Ovary (tissue), 9 donors: ENCODE measurements around the gene FAT1. TPM values are rescaled to one million over a fixed set of nuclear protein-coding genes. Genes with fewer than 3 reads are reported as not detected.

Experiments
- DNase-seq, 5 donors: peaks; one replicate each; pipeline ENCODE4 v3.0.0-alpha.2; 2019 to 2020
- H3K27ac ChIP-seq, 2 donors: fragments of 200-600 bp; one replicate each; pipeline versions ENCODE4 v1.5.1 to v1.8.0; 2019 to 2022
- H3K27me3 ChIP-seq: fragments of 200-600 bp; one replicate; pipeline ENCODE4 v1.8.0; 2022
- H3K36me3 ChIP-seq: fragments of 200-600 bp; sonication (generic); one replicate; pipeline ENCODE4 v1.5.1; 2019
- H3K4me1 ChIP-seq: one replicate; pipeline ENCODE4 v1.8.1; 2013; ENCODE audit warnings: mild to moderate bottlenecking, moderate library complexity; ENCODE audit not compliant: insufficient read depth
- H3K4me3 ChIP-seq: fragments of 200-600 bp; sonication (generic); one replicate; pipeline ENCODE4 v1.5.1; 2017
- H3K9me3 ChIP-seq, 2 donors: fragments of 200-600 bp in 1 of 2; sonication (generic) in 1 of 2; one replicate each; pipeline versions ENCODE4 v1.5.1 to v1.8.1; 2013 to 2019; ENCODE audit warnings: mild to moderate bottlenecking in 1 of 2, moderate library complexity in 1 of 2
- CTCF ChIP-seq, 3 donors: fragments of 450-650 bp in 2 of 3; fragments of 200-600 bp in 1 of 3; IDR thresholded peaks; one replicate each; pipeline versions ENCODE4 v1.5.1 to v1.8.0; 2016 to 2022; ENCODE audit warnings: antibody characterized with exemption in 3 of 3, mild to moderate bottlenecking in 1 of 3
- EP300 ChIP-seq: sonication (generic); formaldehyde crosslinking; IDR thresholded peaks from one replicate; pipeline ENCODE4 v1.6.1; 2017; ENCODE audit warnings: antibody characterized with exemption
- POLR2A ChIP-seq: fragments of 450-650 bp; IDR thresholded peaks from one replicate; pipeline ENCODE4 v1.6.1; 2017; ENCODE audit warnings: antibody characterized with exemption, mild to moderate bottlenecking, moderate library complexity
- WGBS, 3 donors: extraction: QIAGEN DNeasy Blood & Tissue Kit in 1 of 3; methylation state at CpG; one replicate each; pipeline versions ENCODE4 v1.1.5 to v1.1.7; 2013 to 2017; 5-methylcytosine and 5-hydroxymethylcytosine counted together
- intact Hi-C, 4 donors: fragments of 100-400 bp; cut with DNase I; formaldehyde crosslinking; loops; one replicate each; pipeline versions ENCODE4 v1.11.0 to v1.15.1; 2022 to 2023
- polyA plus RNA-seq, 2 donors: library from polyadenylated mRNA; stranded (reverse); fragments of 200-250 nt in 1 of 2; fragments of 350-450 nt in 1 of 2; fragmentation: Illumina TruSeq in 1 of 2; extraction: RNeasy Lipid Tissue Mini Kit (QIAGEN cat#74804) in 1 of 2; gene quantifications; one replicate each; pipeline ENCODE4 v1.2.3, GENCODE V29; 2013 to 2014
- total RNA-seq, 7 donors: library from RNA; depleted of rRNA in 2 of 7; stranded (reverse); fragments of >200 nt in 2 of 7; fragmentation: NEBNext Ultra II Directional in 3 of 7; extraction: Animal tissue kit (Norgen Biotek cat#: 25700) in 3 of 7; gene quantifications; one replicate each; pipeline versions ENCODE4 v1.1.0 to v1.2.4, GENCODE V29; 2016 to 2023
- donor health status: DM: no; HTN: no; CAD: no; lungs with moderate emphysema.
- donor health status: DM: no; HTN: no; CAD: no.
- donor health status: Bipolar disorder and iron deficiency.
- donor health status: DM: yes; HTN: yes; CAD: no.
- donor health status: DM: no; HTN: no; CAD: no.
- donor health status: DM: yes; HTN: yes; CAD: no.

FAT1 gene
- total and polyA plus RNA-seq, 9 donors, result 20.5 to 78.6 (median 46.6) TPM

- Histone ChIP-seq H3K4me3 (no peak overlapping the region), H3K9me3 (no peaks in the 10 kb centered on the region), H3K27ac (no peak overlapping the region), H3K4me1 (peaks cover 10% of the 10 kb centered on the region), H3K36me3 (no peaks in the 10 kb centered on the region), H3K27me3 (no peaks in the 10 kb centered on the region)
- WGBS, 3 donors, result 93 to 95% (median 94%) methylated on average over 4 of the region's 4 CpGs
- no peak for TF ChIP-seq POLR2A
- no peak for TF ChIP-seq EP300
- no peak for TF ChIP-seq CTCF (IDR thresholded peaks at IDR 0.05)
- intact Hi-C loops, result no loop called here
- no peak for DNase-seq
These were observed 6.1 kb downstream of the FAT1 start for GRCh38 chr4:186717556-186717955.

- no peak overlapping the region for H3K27ac ChIP-seq
These were observed 8.6 kb downstream of the FAT1 start for GRCh38 chr4:186715077-186715476.

GRCh38 chr4:186714006-186714675, 9.5 kb downstream of the FAT1 start:
- Histone ChIP-seq H3K27me3 (no peaks in the 10 kb centered on the region), H3K4me1 (peaks cover 10% of the 10 kb centered on the region), H3K27ac (no peak overlapping the region), H3K36me3 (no peaks in the 10 kb centered on the region), H3K4me3 (no peak overlapping the region), H3K9me3 (no peaks in the 10 kb centered on the region)
- DNase-seq, result no peak
- intact Hi-C loops, result no loop called here
- no peak for TF ChIP-seq EP300
- no peak for TF ChIP-seq POLR2A
- TF ChIP-seq CTCF (IDR thresholded peaks at IDR 0.05), result no peak
- WGBS, 3 donors, result 59 to 72% (median 71%) methylated on average over 16 of the region's 16 CpGs

More at GRCh38 chr4:186715077-186715476, 8.6 kb downstream of the FAT1 start:
- TF ChIP-seq POLR2A (no peak), CTCF (IDR thresholded peaks at IDR 0.05) (no peak), EP300 (no peak)
- WGBS, 3 donors, result 53 to 68% (median 56%) methylated on average over 5 of the region's 5 CpGs
- H3K9me3 ChIP-seq, result no peaks in the 10 kb centered on the region
- DNase-seq, result no peak
- H3K4me1 ChIP-seq, result peaks cover 10% of the 10 kb centered on the region
- no peak overlapping the region for H3K4me3 ChIP-seq
- H3K27me3 ChIP-seq, result no peaks in the 10 kb centered on the region
- no peaks in the 10 kb centered on the region for H3K36me3 ChIP-seq
- intact Hi-C loops, result no loop called here

- Histone ChIP-seq H3K4me3 (no peak overlapping the region), H3K36me3 (no peaks in the 10 kb centered on the region), H3K9me3 (no peaks in the 10 kb centered on the region), H3K27me3 (no peaks in the 10 kb centered on the region), H3K4me1 (peaks cover 10% of the 10 kb centered on the region), H3K27ac (no peak overlapping the region)
- 83 to 87% (median 86%) methylated on average over 7 of the region's 7 CpGs for WGBS, 3 donors
- no peak for DNase-seq
- intact Hi-C loops, result no loop called here
- TF ChIP-seq POLR2A (no peak), CTCF (IDR thresholded peaks at IDR 0.05) (no peak), EP300 (no peak)
These were observed 11.0 kb downstream of the FAT1 start for GRCh38 chr4:186712690-186713089.
